SU-DHL-6 (cell line): ENCODE measurements around the gene MAN2A1.

Experiments
- CTCF ChIP-seq: fragments of 200-600 bp; sonication (generic); IDR thresholded peaks from one replicate; pipeline ENCODE4 v1.5.1; 2017; ENCODE audit warnings: antibody characterized with exemption, mild to moderate bottlenecking, low read length, moderate library complexity; ENCODE audit not compliant: insufficient read depth, poor library complexity, severe bottlenecking
- EZH2phosphoT487 ChIP-seq: fragments of 200-600 bp; sonication (generic), shearing (Covaris generic); conservative IDR thresholded peaks from 2 replicates; pipeline ENCODE4 v1.6.1; 2018; ENCODE audit warnings: mild to moderate bottlenecking, antibody characterized with exemption, low read length, moderate library complexity, mixed read lengths

DNA sequence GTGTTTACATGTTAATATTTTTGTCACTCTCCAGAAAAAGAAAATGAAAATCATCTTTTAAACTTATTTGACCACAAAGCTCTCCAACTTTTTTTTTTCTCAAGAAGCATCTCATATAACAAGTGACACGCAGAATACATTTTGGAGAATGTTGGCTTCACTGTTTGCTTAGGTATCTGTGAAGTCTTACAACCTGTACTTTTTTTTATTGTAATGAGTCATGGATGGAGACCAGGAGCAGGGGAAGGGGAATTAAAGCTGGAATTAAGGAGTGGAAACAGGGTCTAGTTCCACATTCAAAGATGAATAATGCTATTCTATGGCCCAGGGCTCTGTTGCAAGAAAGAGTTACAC is 211.9 kb downstream of the MAN2A1 start:
- TF ChIP-seq CTCF: no peak
- no peak for TF ChIP-seq EZH2phosphoT487
